Colon (tissue), 2 donors: ENCODE measurements around the gene STAT3.

Experiments
- FAIRE-seq: peaks from 2 replicates; lab custom pipeline; 2012; peaks lifted over from hg19 to GRCh38; lab: Jason Lieb, UNC
- donor health status: control.
- donor health status: control.

The STAT3 gene

DNA sequence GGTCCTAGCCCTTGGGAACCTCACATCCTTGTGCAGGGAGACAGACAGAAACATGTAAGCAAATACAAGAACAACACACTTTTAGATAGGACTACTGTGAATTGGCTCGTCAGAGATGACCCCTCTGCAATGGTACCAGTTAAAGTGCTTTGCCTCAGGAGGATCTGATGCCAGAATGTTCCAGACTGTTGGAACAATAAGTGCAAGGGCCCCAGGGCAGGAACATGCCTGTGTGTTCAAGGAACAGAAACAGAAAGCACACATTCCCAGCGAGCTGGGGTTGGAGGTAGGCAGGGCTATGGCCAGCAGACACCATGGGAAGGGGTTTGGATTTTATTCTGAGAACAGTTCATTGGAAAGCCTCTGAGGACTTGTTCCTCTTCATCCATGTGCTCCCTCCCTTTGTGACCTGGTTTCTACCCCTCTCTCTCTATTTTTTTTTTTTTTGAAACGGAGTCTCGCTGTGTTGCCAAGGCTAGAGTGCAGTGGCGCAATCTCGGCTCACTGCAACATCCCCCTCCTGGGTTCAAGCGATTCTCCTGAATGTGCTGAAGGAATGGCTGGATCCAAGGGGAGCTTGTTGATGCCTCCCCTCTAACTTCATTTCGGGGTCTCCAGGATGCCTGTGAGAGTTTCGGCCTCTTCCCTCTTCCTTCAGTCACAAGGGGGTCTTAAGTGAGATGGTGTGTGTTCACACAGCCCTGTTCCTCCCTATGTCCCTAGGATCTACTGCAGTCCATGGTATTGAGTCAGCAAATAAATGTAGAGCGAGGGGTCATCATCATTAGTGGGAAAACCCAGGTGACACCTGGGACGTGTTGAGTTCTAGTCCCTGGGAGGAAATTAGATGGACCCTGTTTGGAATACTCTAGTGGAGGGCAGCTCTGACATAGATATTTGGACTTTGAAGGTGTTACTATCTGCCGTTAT, 93.5 kb downstream of the STAT3 start:
- no peak for FAIRE-seq

DNA sequence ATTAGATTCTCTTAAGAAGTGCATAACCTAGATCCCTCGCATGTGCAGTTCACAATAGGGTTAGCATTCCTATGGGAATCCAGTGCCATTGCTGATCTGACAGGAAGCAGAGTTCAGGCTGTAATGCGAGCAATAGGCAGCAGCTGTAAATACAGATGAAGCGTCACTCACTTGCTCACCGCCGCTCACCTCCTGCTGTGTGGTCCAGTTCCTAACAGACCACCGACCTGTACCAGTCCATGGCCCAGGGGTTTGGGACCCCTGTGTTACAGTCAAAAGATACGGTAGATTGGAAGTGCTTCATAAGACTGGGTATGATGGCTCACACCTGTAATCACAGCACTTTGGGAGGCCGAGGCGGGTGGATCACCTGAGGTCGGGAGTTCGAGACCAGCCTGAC, 97.1 kb downstream of the STAT3 start:
- FAIRE-seq = no peak

DNA sequence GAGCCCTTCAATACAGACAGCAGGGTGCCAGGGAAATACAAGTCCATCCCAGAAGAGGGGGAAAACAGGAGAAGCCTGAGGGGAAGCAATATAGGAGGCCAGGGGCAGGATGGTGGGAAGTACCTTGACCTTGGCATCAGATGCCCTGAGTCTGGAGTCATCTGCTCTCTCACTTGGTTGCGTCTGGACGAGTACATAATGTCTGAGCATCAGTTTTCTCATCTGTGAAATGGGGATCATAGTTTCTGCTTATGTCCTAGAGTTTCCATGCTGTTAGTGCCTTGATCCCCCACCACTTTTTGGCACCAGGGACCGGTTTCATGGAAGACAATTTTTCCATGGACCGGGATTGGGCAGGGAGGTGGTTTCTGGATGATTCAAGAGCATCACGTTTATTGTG, 97.7 kb downstream of the STAT3 start:
- no peak for FAIRE-seq

DNA sequence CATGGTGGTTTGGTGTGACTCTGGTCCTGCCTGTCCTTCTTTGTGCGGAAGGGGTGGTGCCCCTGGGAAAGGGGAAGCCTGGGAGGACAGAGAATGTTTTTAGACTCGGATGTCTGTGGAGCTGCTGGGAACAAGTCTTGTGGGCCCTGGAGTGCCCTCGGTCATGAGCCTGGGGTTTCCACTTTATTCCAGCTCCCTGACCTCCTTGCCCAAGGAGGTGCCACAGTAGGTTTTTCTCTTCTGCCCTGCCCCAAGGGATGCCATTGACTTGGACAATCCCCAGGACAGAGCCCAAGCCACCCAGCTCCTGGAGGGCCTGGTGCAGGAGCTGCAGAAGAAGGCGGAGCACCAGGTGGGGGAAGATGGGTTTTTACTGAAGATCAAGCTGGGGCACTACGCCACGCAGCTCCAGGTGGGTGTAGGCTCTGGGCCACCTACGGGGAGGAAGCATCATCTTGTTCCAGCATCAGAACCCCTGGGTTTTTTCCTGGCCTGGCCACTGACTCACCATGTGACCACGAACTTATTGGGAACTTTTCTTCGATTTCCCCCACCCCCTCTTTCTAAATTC, 98.5 kb downstream of the STAT3 start:
- FAIRE-seq = no peak

DNA sequence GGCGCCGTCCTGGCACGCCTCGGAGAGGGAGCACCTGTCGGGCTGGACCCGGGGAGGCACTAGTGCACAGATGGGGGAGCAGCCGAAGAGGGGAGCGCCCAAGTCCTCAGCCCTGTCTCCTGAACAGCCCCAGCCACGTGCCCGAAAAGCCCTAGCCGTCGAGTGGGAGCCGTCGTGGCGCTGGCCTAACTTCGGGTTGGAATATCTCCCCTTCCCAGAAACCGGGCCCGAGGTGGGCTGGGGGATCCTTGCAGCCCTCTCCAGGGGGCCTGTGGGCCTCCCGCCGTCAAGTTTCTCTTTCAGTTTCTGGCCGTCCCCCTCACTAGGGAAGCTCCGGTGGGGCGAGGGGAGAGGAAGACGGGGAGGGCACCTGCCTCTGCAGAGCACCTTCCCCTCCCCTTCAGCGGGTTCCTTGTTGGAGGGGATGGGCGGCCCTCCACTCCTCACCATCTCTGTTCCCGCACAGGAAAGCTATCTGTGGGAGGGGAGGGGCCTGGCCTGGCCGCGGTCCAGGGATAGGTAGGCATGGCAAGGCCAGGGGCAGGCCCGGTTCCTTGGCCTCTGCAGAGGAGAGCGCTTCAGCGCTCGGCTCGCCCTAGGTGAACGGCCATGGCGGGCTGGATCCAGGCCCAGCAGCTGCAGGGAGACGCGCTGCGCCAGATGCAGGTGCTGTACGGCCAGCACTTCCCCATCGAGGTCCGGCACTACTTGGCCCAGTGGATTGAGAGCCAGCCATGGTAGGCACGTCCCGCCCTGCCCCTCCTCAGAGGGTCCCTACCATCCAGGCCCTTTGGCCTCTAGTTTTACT, 99.2 kb downstream of the STAT3 start:
- no peak for FAIRE-seq

DNA sequence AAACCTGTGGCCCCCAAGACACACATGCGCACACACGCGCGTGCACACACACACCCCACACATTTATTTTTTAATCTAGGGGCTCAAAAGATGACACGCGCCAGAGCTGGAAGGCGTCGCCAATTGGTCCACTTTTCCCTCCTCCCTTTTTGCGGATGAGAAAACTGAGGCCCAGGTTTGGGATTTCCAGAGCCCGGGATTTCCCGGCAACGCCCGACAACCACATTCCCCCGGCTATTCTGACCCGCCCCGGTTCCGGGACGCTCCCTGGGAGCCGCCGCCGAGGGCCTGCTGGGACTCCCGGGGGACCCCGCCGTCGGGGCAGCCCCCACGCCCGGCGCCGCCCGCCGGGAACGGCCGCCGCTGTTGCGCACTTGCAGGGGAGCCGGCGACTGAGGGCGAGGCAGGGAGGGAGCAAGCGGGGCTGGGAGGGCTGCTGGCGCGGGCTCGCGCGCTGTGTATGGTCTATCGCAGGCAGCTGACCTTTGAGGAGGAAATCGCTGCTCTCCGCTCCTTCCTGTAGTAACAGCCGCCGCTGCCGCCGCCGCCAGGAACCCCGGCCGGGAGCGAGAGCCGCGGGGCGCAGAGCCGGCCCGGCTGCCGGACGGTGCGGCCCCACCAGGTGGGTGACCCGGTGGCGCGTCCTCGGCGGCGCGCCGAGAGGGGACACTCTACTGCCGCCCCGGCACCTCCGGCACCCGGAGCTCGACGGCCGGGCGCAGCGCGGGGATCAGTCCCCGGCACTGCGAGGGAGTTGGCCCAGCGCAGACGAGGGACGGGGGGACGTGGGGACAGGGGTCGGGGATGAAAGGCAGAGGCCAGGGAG, 100.1 kb downstream of the STAT3 start, which contains the start of gene STAT5A:
Gene STAT5A, plus strand, starts transcription at position 522 of the 826 bp plus-strand sequence. CDS start 914 bp downstream, outside the sequence.
- no peak for FAIRE-seq

DNA sequence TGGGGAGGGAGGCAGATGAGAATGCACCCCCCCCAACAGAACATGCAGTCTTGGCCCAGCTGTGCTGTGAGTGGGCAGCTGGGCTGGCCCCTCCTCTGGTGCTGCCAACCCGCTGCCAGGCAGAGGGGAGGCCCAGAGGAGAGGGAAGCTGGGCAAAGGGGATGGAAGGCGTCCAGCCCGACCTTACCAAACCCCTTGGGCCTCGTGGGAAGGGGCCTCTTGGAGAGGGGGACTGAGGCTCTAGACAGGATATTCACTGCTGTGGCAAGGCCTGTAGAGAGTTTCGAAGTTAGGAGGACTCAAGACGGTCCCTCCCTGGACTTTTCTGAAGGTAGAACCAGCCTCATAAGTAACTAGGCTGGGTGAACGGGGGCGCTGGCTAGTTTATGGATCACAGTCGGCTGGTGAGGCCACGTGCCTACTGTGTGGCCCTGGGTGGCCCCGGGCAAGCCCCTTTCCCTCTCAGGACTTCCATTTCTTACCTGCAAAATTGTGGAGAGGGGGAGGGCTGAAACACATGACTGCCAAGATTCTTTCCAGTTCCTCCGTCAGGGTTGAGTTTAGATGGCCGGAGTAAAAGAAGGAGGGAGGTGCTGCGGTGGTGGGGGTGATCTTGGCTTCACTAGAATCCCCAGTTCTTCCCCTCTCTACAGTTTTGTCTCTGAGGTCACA, 100.8 kb downstream of the STAT3 start:
- FAIRE-seq = no peak

DNA sequence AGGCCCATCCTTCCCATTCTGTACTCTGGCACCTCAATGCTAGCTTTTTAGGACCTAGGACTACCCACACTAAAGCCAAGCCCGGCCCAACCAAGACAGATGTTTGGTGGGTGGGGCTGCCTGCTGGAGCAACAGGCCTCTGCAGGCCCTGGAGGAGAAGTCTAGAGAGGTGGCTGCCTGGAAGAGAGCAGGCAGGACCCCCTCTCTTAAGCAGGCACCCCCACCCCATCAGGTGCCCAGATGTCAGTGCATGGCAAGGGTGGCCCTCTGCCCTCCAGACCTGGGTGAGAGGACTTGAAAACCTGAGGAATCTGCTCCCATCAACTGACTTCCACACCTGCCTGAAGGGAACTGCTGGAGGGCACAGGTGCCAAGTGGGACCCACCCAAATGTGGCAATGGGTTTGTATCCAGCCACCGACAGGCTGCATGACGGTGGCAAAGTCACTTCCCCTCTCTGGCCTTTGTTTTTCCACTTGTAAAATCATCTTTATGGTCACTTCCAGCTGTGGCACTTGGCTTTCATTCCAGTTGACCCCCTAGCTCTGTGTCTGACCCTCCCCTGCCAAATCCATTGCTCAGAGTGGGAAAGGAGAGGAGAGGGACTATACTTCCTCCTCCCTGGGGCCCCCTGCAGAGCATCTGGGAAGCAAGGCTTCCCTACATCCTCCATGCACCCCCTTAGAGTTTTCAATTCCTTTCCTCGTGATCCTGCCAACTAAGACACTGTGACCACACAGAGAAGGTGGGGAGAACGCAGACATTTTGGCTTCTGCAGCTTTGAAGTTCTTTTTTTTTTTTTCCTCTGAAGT, 101.6 kb downstream of the STAT3 start:
- no peak for FAIRE-seq

DNA sequence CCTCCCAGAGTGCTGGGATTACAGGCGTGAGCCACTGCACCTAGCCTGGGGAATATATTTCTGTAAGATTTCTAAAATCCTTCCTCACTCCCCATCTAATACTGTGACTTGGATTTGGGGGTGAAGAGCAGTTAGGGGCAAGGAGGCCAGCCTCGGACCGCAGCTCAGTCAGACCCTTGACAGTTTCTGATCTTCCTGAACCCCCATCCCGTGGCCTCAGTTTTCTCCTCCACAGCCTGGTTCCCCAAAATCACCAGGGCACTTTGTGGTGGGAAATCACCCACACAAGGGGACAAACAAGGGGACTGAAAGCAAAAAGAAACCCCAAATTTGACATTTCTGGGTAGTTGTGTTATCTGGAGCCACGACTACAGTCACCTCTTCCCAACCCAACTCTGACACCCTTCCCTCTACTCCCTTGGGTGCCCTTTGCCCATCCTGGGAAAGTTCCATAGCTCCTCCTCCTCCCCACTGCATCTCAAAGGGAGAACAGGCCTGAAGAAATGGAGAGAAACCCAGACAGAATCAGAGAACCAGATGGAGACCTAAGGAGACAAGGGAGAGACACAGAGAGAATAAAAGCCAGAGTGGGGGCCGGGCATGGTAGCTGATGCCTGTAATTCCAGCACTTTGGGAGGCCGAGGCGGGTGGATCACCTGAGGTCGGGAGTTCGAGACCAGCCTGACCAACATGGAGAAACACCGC, 102.7 kb downstream of the STAT3 start:
- FAIRE-seq = no peak

DNA sequence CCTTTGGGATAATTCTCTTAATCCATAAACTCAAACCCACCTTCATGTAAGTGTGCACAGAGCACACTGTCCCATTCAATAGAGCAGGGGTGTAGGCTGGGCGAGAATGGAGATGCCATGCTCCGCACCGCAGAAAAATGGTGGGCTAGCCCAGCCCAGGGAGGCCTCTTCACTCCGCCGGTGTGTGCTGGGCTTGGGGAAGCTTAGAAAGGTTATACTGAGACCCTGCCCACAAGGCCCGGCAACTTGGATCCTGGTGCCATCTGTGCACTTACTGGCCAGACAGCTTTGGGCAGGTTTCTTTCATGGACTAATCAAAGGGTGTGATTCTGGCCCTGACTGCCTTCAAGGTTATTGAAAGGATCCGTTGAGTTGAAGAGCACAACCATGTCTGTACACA, 103.7 kb downstream of the STAT3 start:
- FAIRE-seq = no peak

DNA sequence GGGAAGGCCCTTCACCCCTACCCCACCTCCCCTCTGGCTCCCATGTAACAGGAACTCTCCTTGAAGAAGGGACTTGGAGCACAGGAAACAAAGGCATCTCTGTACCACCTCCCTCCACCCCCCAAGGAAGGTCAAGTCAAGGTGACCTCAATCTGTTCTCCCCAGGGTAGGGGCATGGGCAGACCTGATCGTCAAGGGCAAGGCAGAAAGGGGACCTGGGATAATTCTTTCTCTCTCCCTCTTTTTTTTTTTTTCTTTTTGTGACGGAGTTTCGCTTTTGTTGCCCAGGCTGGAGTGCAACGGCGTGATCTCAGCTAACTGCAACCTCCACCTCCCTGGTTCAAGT, 104.2 kb downstream of the STAT3 start:
- FAIRE-seq = no peak

DNA sequence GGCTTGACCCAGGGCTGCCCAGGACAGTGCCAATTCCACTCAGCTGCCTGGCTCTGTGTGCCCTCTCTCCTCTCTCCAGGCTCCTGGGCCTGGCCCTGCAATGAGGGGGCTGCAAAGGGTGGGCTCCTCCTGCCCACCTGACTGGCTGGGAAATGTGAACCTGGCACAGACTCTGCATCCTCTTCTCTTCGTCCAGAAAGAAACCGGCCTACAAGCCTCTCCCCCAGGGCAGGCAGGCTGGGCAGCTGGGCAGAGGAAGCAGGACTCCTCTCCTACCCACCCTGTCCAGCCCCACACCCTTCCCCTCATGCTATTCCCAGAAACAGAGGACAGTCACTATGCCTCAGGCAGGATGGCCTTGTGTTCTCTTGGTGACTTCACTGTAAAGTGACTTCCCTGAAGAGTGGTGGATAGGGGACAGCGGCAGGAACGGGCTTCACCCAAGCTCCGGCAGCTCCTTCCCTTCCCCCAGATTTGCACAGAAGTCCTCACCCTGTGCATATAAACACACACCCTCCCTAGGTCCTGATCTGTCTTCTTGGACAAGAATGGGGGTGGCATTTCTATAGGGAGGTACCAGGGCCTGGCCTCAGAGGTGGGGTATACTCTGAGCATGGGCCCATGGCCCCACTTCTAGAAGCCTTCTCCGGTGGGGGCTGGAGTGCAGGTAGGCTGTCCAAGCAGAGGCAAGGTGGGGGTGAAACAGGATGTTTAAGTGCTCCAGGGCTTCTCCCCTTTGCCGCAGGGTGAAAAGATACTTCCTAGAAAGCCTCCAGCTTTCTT, 104.8 kb downstream of the STAT3 start:
- FAIRE-seq = no peak

DNA sequence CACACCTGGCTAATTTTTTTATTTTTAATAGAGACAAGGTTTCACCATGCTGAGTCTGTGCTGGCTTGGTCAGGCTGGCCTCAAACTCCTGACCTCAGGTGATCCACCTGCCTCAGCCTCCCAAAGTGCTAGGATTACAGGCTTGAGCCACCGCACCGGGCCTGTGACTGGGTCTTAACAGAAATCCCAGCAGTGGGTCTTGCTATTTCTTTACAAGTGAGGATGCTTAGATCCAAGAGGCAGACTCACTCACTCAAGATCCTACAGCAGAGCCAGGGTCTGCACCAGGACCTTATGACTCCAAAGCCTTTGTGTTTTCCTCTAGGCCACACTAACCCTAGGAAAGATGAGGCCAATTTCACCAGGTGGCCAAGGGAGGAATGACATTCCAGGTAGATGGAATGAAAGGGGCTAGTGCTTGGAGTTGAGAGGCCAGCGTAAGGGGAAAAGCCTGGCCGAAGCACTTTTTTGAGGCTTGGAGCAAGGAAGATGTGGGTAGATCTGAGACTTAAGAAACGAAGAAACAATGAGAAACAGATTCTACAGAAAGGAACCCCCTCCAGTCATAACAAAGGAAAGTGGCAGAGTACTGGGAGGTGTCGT, 105.7 kb downstream of the STAT3 start:
- no peak for FAIRE-seq

DNA sequence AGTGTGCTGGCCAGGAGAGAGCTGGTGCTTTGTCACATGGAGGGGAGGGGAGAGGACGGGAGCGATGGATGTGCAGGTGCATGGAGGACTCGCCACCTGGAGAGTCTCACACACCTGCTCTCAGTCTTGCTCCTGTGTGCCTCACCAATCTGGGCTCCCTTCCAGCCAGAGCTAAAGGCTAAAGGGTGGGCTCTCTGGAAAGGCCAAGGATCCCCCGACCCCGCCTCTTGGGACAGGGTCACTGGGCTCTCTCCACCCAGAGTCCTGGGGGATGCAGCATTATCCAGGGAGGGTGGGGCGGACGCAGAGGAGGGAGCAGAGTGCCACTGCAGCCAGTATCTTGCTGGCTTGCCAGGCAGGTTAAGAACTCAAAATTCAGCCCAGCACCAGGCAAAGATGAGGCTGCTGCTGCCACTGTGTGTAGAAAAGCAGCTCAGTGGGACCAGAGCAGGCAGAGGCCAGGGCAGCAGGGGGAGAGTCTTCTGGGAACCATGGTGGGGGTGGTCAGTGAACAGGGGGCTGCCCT, 106.6 kb downstream of the STAT3 start:
- FAIRE-seq = no peak

DNA sequence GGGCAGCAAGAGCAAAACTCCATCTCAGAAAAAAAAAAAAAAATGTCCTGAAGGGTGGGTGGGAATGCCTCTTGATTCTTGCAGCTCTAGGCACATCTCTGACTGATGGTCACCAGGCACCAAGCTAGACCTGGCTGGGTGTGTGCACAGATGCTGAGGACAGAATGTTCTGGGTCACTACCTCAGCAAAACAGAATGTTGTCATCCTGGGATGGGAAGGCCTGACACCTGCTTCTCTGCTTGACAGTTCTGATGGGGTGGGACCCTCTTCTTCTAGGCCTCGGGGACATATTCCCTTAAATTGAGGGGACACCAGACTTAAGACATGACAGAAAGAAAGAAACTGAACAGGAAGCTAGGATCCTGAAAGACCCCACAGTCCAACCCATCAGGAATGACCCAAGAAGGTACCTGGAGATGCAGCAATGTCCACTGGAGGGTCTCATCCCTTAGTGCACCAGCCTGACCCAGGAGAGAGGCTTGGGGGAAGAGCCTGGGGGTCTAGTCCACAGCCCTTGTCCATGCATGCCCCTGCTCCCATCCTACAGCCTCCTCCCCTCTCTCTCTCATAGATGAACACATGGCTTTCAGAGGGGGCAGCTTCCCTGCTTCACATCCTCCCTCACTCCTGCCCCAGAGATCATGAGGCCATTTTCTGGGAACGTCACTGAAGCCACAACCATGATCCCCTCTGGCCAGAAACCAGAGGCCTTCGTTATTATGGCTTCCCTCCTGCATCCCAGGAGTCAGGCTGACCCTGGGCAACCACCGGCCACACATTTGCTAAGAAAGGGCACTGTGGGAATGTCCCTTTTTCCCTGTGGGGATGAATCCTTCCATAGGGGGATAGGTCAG, 108.2 kb downstream of the STAT3 start:
- no peak for FAIRE-seq

DNA sequence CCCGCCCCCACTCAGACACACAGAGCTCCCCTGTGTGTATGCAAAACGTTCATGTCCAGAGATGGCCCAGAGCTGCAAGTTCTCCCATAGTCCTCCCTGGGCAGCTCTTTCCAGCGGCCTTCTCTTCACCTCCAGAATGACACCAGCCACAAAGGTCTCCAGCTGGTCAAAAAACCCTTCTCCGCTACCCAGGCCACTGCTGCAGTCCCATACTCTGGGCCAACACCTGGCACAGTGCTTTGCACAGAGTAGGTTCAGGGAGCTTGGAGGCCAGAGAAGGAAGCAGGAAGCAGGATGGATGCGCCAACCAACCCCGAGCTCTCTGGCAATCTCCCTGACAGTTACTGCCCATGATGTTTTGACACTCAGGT, 110.9 kb downstream of the STAT3 start:
- no peak for FAIRE-seq

DNA sequence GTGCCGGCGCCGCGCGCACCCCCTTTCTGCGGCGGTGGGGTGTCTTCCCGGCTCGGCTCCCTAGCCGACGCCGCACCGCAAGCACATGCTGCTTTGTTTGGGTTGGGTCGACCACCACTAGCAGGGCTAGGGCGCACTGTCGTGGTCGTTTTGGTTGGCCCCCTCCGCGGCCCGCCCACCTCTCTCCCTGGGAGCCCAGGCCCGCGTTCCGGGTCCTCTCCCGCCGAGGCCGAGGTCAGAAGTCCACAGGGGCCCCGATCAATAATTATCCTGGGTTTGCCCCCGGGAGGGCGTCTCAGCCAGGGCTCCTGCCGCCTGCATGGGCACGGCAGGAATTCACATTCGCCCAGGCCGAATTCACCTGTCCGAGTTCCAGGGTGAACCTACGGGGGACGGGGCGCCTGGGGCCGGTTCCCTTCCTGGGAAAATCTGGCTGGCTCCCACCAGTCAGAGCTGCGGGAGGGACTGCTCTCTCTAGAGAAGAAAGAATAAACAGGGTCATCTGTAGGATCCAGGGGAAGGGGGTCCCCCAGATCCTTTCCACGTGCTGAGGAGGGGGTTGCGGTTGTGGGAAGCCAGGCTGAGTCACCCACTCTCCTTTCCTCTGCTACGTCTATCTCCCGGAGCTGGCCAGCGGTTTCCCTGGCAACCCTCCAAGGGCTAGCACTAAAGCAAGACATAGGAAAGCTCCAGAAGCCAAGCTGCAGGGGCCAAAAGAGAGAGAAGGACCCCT, 111.5 kb downstream of the STAT3 start:
- no peak for FAIRE-seq
